ENCODE results near the gene SLC39A1.
"Not testable (repeated sequence)": the region's sequence is repeated elsewhere in the genome, so short reads cannot be mapped to it uniquely, and the experiment has no call there.

Gene SLC39A1

DNA sequence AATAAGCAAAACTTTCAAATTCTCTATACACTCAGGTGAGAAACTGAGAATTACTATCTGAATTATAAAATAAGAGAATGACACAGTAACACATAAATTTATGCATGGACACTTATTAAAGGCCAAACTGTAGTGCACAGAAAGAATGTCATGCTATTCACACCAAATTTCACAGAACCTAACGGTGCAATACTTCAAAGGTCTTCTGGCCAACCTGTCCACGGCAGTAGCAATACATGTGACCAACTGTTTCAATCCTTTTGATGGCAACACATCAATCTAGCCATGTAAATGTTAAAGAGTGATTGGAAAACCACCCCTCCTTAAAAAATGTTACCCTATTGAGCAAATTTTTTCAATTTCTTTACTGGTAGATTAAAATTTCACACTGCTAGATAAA lies 51.0 kb downstream of the SLC39A1 start:
- no peak for FAIRE-seq
- TF ChIP-seq TAF1 (IDR thresholded peaks at IDR 0.05; ENCODE audit: low read depth, low read length): no peak
- TF ChIP-seq SPI1 (IDR thresholded peaks at IDR 0.05; ENCODE audit: low read depth, low read length): no peak
- no peak for TF ChIP-seq POLR2A (IDR thresholded peaks at IDR 0.05; ENCODE audit: low read depth, low read length)
- TF ChIP-seq POLR2AphosphoS5 (IDR thresholded peaks at IDR 0.05; ENCODE audit: low read depth, low read length): no peak
- no peak for TF ChIP-seq PAX5 (IDR thresholded peaks at IDR 0.05; ENCODE audit: insufficient read depth, low read length, severe bottlenecking)
- no peak for TF ChIP-seq POU2F2 (IDR thresholded peaks at IDR 0.05; ENCODE audit: low read depth, low read length)
- DNase-seq (ENCODE audit: insufficient read length, low spot score): no peak

DNA sequence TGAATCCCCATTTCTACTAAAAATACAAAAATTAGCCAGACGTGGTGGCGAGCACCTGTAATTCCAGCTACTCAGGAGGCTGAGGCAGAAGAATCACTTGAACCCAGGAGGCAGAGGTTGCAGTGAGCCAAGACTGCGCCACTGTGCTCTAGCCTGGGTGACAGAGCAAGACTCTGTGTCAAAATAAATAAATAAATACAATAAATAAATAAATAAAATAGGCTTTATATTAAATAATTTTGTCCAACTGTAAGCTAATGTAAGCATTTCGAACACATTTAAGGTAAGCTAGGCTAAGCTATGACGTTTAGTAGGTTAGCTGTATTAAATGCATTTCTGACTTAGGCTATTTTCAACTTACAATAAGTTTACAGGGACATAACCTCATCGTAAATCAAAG lies 52.8 kb downstream of the SLC39A1 start:
- not testable (repeated sequence) for FAIRE-seq; DNase-seq (ENCODE audit: insufficient read length, low spot score)

All from GM12891 (cell line).